ENCODE results near the gene AIFM3. TPM values are rescaled to one million over a fixed set of nuclear protein-coding genes. Genes with fewer than 3 reads are reported as not detected.

AIFM3 gene
- total RNA-seq, 1 experiment from 2014 or later = not detected

DNA sequence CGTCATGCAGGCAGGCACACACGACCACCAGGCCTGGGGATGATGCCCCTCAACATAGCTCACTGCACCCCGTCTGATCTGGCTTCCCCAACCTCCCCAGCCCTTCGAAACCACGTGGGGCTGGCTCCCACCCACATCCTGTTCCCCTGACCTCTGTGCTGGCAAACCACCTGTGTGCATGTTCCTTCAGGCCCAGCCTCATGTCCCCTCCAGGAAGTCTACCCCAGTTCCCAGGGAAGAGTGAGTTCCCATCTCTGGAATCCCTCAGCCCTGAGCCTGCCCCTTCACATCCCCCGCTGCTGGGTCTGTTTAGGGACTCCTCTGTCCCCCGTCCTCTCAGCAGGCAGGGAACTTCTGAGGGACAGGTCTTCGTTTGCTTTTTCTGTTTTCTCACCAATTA lies 58.2 kb downstream of the AIFM3 start:
- no peaks in the 10 kb centered on the region for H3K36me3 ChIP-seq (ENCODE audit: insufficient read depth, low read length)
- no peaks in the 10 kb centered on the region for H3K9me2 ChIP-seq (replicated peaks; ENCODE audit: insufficient read depth, low read length)
- no peak overlapping the region for H3K27ac ChIP-seq (ENCODE audit: low read length)
- H3K79me2 ChIP-seq (ENCODE audit: low read length) = no peaks in the 10 kb centered on the region
- H3K4me3 ChIP-seq (ENCODE audit: low read length) = no peak overlapping the region
- H3K4me1 ChIP-seq (ENCODE audit: low read length) = no peaks in the 10 kb centered on the region
- no peaks in the 10 kb centered on the region for H3K27me3 ChIP-seq (ENCODE audit: low read length)
- DNase-seq = no peak
- no peak overlapping the region for H3K9ac ChIP-seq (ENCODE audit: low read length)
- no peak overlapping the region for H3K4me2 ChIP-seq (ENCODE audit: low read depth, low read length, poor library complexity, severe bottlenecking)
- H2AFZ ChIP-seq (ENCODE audit: low read length) = no peak overlapping the region
- H3K9me3 ChIP-seq (ENCODE audit: low read length) = no peaks in the 10 kb centered on the region
- no peaks in the 10 kb centered on the region for H4K20me1 ChIP-seq (ENCODE audit: insufficient read depth, low read depth, low read length)

DNA sequence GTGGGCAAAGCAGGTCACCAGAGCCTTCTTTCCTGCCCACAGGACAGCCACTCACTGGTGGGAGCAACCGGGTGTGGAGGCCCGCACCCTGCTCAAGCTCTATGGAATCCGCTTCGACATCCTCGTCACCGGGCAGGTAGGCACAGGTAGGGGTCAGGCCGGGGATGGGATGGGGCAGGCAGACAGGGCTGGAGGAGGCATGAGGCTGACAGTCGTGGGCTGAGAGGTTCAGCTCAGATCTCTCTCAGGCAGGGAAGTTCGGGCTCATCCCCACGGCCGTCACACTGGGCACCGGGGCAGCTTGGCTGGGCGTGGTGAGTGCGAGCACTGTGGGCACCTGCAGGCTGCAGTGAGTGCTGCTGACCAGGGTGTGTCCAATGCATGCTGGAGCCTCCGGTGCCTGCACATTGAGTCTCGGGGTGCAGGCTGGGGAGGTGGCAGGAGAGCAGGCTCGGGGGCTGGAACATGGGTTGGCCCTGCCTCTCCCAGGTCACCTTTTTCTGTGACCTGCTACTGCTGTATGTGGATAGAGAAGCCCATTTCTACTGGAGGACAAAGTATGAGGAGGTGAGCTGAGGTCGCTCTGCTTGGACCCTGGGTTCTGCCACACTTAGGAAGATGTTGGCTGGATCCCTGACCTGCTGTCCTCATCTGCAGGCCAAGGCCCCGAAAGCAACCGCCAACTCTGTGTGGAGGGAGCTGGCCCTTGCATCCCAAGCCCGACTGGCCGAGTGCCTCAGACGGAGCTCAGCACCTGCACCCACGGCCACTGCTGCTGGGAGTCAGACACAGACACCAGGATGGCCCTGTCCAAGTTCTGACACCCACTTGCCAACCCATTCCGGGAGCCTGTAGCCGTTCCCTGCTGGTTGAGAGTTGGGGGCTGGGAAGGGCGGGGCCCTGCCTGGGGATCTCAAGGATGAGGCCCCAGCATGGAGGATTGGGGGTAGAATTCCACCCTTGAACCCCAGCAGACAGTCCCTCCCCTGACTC lies 59.0 kb downstream of the AIFM3 start:
- H3K9me3 ChIP-seq (ENCODE audit: low read length) = no peaks in the 10 kb centered on the region
- no peak overlapping the region for H3K4me2 ChIP-seq (ENCODE audit: low read depth, low read length, poor library complexity, severe bottlenecking)
- no peaks in the 10 kb centered on the region for H3K36me3 ChIP-seq (ENCODE audit: insufficient read depth, low read length)
- DNase-seq = no peak
- no peak overlapping the region for H2AFZ ChIP-seq (ENCODE audit: low read length)
- no peaks in the 10 kb centered on the region for H3K27me3 ChIP-seq (ENCODE audit: low read length)
- no peaks in the 10 kb centered on the region for H4K20me1 ChIP-seq (ENCODE audit: insufficient read depth, low read depth, low read length)
- no peak overlapping the region for H3K27ac ChIP-seq (ENCODE audit: low read length)
- no peak overlapping the region for H3K9ac ChIP-seq (ENCODE audit: low read length)
- H3K79me2 ChIP-seq (ENCODE audit: low read length) = no peaks in the 10 kb centered on the region
- H3K4me1 ChIP-seq (ENCODE audit: low read length) = no peaks in the 10 kb centered on the region
- H3K4me3 ChIP-seq (ENCODE audit: low read length) = no peak overlapping the region
- H3K9me2 ChIP-seq (replicated peaks; ENCODE audit: insufficient read depth, low read length) = no peaks in the 10 kb centered on the region

DNA sequence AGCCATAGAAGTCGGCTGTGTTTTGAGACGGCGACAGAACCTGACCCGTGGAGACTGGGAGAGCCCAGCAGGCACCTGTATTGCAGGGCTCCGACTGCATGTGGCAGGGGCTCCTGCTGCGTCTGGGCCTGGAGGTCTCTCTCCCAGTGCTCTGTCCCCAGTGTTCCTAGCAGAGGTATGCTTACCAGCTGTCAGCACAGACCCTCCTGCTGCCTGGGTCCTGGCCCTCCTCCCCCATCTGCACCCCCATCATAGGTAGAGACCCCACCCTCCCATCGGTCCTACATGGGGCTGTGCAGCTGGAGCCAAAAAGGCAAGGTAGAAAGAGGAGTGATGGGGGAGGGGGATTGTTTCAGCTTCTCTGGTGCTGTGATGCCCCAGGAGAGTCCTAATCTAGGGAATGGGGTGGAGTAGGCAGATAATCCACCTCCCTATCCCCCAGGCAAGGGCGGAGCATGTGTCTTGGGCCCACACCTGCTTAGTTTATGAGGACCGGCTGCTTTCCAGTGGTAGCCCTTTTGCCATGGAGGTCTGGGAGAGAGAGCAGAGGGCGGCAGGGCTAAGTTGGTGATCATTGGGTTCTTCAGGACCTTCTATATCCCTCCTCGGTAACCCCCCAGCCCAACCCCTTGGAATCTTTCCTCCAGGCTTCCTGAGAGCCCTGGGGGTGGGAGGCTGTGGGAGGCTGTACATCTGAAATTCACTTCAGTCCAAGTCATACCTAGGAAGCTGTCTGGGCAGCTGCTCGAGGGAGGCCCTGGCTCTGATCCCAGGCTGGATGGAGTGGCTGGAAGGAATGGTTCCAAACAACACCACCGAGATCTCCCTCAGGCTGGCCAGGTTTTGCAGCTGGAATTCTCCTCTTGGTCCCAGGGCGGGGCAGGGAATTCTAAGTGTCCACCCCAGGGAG lies 60.0 kb downstream of the AIFM3 start:
- Histone ChIP-seq H3K9ac (ENCODE audit: low read length) (no peak overlapping the region), H3K27me3 (ENCODE audit: low read length) (no peaks in the 10 kb centered on the region), H3K27ac (ENCODE audit: low read length) (no peak overlapping the region), H3K9me3 (ENCODE audit: low read length) (no peaks in the 10 kb centered on the region), H3K36me3 (ENCODE audit: insufficient read depth, low read length) (no peaks in the 10 kb centered on the region), H4K20me1 (ENCODE audit: insufficient read depth, low read depth, low read length) (no peaks in the 10 kb centered on the region), H3K4me3 (ENCODE audit: low read length) (no peak overlapping the region), H3K9me2 (replicated peaks; ENCODE audit: insufficient read depth, low read length) (no peaks in the 10 kb centered on the region), H2AFZ (ENCODE audit: low read length) (no peak overlapping the region), H3K4me2 (ENCODE audit: low read depth, low read length, poor library complexity, severe bottlenecking) (no peak overlapping the region), H3K4me1 (ENCODE audit: low read length) (no peaks in the 10 kb centered on the region), H3K79me2 (ENCODE audit: low read length) (no peaks in the 10 kb centered on the region)
- DNase-seq = no peak

DNA sequence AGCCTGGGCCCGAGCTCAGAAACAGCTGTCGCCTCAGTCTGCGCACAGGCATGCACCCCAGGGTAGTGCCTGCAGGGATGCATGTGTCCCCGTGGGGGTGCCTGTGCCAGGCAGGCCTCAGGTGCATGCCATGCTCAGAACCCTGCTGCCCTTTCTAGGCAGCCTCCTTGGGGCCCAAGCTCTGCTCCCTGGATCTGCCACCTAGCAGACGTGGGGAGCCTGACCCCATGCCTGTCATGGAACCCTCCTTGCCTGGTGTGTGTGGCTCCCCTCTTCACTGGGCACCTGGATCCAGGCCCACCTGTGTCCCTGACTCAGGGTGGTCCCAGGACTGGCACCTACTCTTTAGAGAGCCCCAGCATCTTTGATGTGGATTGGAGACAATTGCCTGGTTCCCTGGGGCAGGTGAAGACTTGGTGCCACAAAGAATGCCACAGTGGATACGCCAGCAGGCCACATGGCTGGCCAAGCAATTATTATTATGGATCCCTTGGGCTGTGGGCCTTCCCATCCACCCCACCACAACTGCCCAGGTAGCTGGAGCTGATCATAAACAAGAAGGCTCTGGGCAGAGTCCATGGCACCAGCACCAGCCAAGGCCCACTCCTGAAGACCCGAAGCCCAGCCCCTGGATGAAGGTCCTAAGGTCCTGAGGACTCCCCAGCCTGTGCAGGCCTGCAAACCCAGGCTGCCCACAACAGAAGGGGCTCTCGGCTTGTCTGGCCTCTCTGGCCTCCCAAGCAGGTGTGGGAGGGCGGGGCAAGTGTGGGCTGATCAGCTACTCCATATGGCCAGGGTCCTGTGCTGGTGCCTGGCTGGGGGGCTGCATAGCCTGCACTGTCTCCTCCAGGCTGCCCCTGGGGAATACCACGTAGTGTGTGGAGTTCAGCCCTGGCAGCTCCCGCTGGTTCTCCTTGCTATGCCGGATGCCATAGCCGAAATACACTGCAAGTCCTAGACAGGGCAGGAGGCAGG lies 61.5 kb downstream of the AIFM3 start:
- H2AFZ ChIP-seq (ENCODE audit: low read length) = no peak overlapping the region
- no peaks in the 10 kb centered on the region for H3K36me3 ChIP-seq (ENCODE audit: insufficient read depth, low read length)
- H3K9ac ChIP-seq (ENCODE audit: low read length) = no peak overlapping the region
- no peaks in the 10 kb centered on the region for H3K9me3 ChIP-seq (ENCODE audit: low read length)
- no peaks in the 10 kb centered on the region for H3K9me2 ChIP-seq (replicated peaks; ENCODE audit: insufficient read depth, low read length)
- H3K4me2 ChIP-seq (ENCODE audit: low read depth, low read length, poor library complexity, severe bottlenecking) = no peak overlapping the region
- no peaks in the 10 kb centered on the region for H3K79me2 ChIP-seq (ENCODE audit: low read length)
- DNase-seq = no peak
- no peaks in the 10 kb centered on the region for H3K4me1 ChIP-seq (ENCODE audit: low read length)
- no peak overlapping the region for H3K4me3 ChIP-seq (ENCODE audit: low read length)
- no peaks in the 10 kb centered on the region for H3K27me3 ChIP-seq (ENCODE audit: low read length)
- no peaks in the 10 kb centered on the region for H4K20me1 ChIP-seq (ENCODE audit: insufficient read depth, low read depth, low read length)
- H3K27ac ChIP-seq (ENCODE audit: low read length) = no peak overlapping the region

DNA sequence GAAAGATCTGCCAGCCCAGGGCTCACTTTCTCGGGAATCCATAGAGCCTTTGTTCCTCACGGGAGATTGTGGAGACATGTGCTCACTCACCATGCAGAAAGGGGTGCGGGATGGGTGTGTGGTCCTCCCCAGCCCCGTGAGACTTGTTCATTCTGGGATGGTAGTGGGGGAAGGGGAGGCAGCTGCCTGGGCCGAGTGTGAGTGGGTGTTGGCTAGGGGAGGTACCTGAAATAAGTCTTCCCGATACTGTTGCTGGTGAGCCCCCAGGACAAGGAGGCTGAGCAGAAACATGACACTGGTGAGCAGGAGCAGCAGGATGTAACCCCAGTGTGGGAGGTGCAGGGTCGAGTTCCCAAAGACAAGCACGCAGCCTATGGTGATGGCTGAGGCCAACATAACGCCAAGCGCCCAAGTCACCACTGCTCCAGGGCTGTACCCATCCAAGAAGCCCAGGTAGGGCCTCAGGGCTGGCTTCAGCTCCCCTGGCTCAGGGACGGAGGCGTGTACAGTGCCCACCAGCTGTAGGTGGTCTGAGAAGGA lies 62.5 kb downstream of the AIFM3 start:
- Histone ChIP-seq H4K20me1 (ENCODE audit: insufficient read depth, low read depth, low read length) (no peaks in the 10 kb centered on the region), H2AFZ (ENCODE audit: low read length) (no peak overlapping the region), H3K4me1 (ENCODE audit: low read length) (no peaks in the 10 kb centered on the region), H3K9me2 (replicated peaks; ENCODE audit: insufficient read depth, low read length) (no peaks in the 10 kb centered on the region), H3K4me3 (ENCODE audit: low read length) (no peak overlapping the region), H3K79me2 (ENCODE audit: low read length) (no peaks in the 10 kb centered on the region), H3K36me3 (ENCODE audit: insufficient read depth, low read length) (no peaks in the 10 kb centered on the region), H3K9me3 (ENCODE audit: low read length) (no peaks in the 10 kb centered on the region), H3K27me3 (ENCODE audit: low read length) (no peaks in the 10 kb centered on the region), H3K27ac (ENCODE audit: low read length) (no peak overlapping the region), H3K9ac (ENCODE audit: low read length) (no peak overlapping the region), H3K4me2 (ENCODE audit: low read depth, low read length, poor library complexity, severe bottlenecking) (no peak overlapping the region)
- no peak for DNase-seq

DNA sequence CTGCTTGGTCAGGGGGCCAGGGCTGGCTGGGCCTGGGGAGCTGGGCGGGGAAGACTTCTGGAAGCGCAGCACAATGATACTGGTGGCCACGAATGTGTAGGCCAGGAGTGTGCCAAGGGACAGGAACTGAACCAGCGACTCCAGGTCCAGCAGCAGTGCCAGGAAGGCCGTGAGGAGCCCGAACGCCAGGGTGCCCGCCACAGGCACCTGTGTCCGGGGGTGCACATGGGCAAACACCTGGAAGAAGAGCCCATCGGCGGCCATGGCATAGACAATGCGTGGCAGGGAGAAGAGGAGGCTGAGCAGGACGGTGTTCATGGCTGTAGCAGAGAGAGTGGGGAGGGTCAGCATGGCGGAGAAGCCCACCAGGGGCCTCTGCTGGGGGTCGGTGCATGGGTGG lies 63.0 kb downstream of the AIFM3 start:
- no peak for DNase-seq
- Histone ChIP-seq H2AFZ (ENCODE audit: low read length) (no peak overlapping the region), H3K9me2 (replicated peaks; ENCODE audit: insufficient read depth, low read length) (no peaks in the 10 kb centered on the region), H3K9me3 (ENCODE audit: low read length) (no peaks in the 10 kb centered on the region), H3K4me2 (ENCODE audit: low read depth, low read length, poor library complexity, severe bottlenecking) (no peak overlapping the region), H3K4me1 (ENCODE audit: low read length) (no peaks in the 10 kb centered on the region), H3K9ac (ENCODE audit: low read length) (no peak overlapping the region), H3K79me2 (ENCODE audit: low read length) (no peaks in the 10 kb centered on the region), H3K27ac (ENCODE audit: low read length) (no peak overlapping the region), H3K36me3 (ENCODE audit: insufficient read depth, low read length) (no peaks in the 10 kb centered on the region), H3K4me3 (ENCODE audit: low read length) (no peak overlapping the region), H3K27me3 (ENCODE audit: low read length) (no peaks in the 10 kb centered on the region), H4K20me1 (ENCODE audit: insufficient read depth, low read depth, low read length) (no peaks in the 10 kb centered on the region)

Data from Karpas-422 (cell line).